ENCODE data around the gene COL6A1. TPM values are rescaled to one million over a fixed set of nuclear protein-coding genes. Genes with fewer than 3 reads are reported as not detected.

Gene COL6A1
- total and polyA plus RNA-seq, 2 of the 13 experiments (the other 11 are each of a cell fraction or from before 2014, with no cell fraction given): 3.1 to 4.8 TPM

GRCh38 chr21:45957981-45958600 lies 23.5 kb upstream of the COL6A1 start:
- H3K4me3 ChIP-seq (replicated peaks in 1 of 3; ENCODE audit: insufficient read depth in 1 of 3, low read depth in 2 of 3, low read length in 3 of 3): no peak overlapping the region
- TF ChIP-seq ZNF850 (CRISPR knock-in tag; conservative IDR thresholded peaks at IDR 0.05) (no peak), MAFF (IDR thresholded peaks at IDR 0.05; ENCODE audit: low read depth, low read length) (no peak), ZNF333 (CRISPR knock-in tag; IDR thresholded peaks at IDR 0.05; ENCODE audit: borderline replicate concordance) (no peak), BATF2 (CRISPR knock-in tag; IDR thresholded peaks at IDR 0.05) (no peak)
- no peaks in the 10 kb centered on the region for H3K4me1 ChIP-seq (ENCODE audit: insufficient read depth, low read length)
- in situ Hi-C loops (cut with HindIII; ENCODE audit: extremely low pct_ligation_motif_present, low pct_unique_long_range_greater_than_20kb) (no loop called here), intact Hi-C loops (cut with micrococcal nuclease; ENCODE audit: unreplicated experiment) (no loop called here)
- WGBS (ENCODE audit: low lambda C conversion rate): 18% methylated on average over 7 of the region's 7 CpGs
- ChIA-PET CTCF (ENCODE audit: low intra/inter-chr PET ratio, low total read pairs) (no interaction called here), POLR2A (no interaction called here)
- H3K4me2 ChIP-seq (ENCODE audit: low read depth, low read length): no peak overlapping the region
- no peaks in the 10 kb centered on the region; the same call in 1 of the 2 replicates for H3K9me3 ChIP-seq (ENCODE audit: low read length)
- no peak for DNase-seq (ENCODE audit: low spot score)
- BruUV-seq (replicated peaks): no TSS peak
- peaks cover 0 to 23% of the 10 kb centered on the region in 2 experiments; a peak in 2 of 5 replicates for H3K27me3 ChIP-seq (ENCODE audit: control insufficient read depth in 1 of 2, insufficient read depth in 2 of 2, low read length in 2 of 2)
- FAIRE-seq: no peak
- no peaks in the 10 kb centered on the region for H3K36me3 ChIP-seq (replicated peaks in 1 of 2; ENCODE audit: control insufficient read depth in 1 of 2, insufficient read depth in 2 of 2, low read length in 2 of 2)
- H3K9ac ChIP-seq (ENCODE audit: insufficient read depth, low read depth, low read length): no peak overlapping the region
- H3K79me2 ChIP-seq (ENCODE audit: insufficient read depth, low read length): no peaks in the 10 kb centered on the region
- no peak overlapping the region for H2AFZ ChIP-seq (ENCODE audit: low read length)
- ATAC-seq: no peak
- no peak overlapping the region for H3K27ac ChIP-seq (ENCODE audit: extremely low read length, insufficient read depth, low read length)
- H4K20me1 ChIP-seq (ENCODE audit: insufficient read depth, low read length): no peaks in the 10 kb centered on the region

- Histone ChIP-seq H3K36me3 (replicated peaks in 1 of 2; ENCODE audit: control insufficient read depth in 1 of 2, insufficient read depth in 2 of 2, low read length in 2 of 2) (no peaks in the 10 kb centered on the region), H3K9me3 (ENCODE audit: low read length) (no peaks in the 10 kb centered on the region; the same call in 1 of the 2 replicates), H3K27me3 (ENCODE audit: control insufficient read depth in 1 of 2, insufficient read depth in 2 of 2, low read length in 2 of 2) (peaks cover 0 to 14% of the 10 kb centered on the region in 2 experiments; a peak in 2 of 5 replicates), H3K79me2 (ENCODE audit: insufficient read depth, low read length) (no peaks in the 10 kb centered on the region), H2AFZ (ENCODE audit: low read length) (no peak overlapping the region), H3K4me1 (ENCODE audit: insufficient read depth, low read length) (no peaks in the 10 kb centered on the region), H3K4me3 (replicated peaks in 1 of 3; ENCODE audit: insufficient read depth in 1 of 3, low read depth in 2 of 3, low read length in 3 of 3) (no peak overlapping the region), H3K27ac (ENCODE audit: extremely low read length, insufficient read depth, low read length) (no peak overlapping the region), H3K9ac (ENCODE audit: insufficient read depth, low read depth, low read length) (no peak overlapping the region), H3K4me2 (ENCODE audit: low read depth, low read length) (no peak overlapping the region), H4K20me1 (ENCODE audit: insufficient read depth, low read length) (no peaks in the 10 kb centered on the region)
- ChIA-PET POLR2A (no interaction called here), CTCF (ENCODE audit: low intra/inter-chr PET ratio, low total read pairs) (no interaction called here)
- BruUV-seq (replicated peaks): no TSS peak
- in situ Hi-C loops (cut with HindIII; ENCODE audit: extremely low pct_ligation_motif_present, low pct_unique_long_range_greater_than_20kb): no loop called here
- FAIRE-seq (no peak), ATAC-seq (no peak), DNase-seq (ENCODE audit: low spot score) (no peak)
- 0% methylated on average over 5 of the region's 5 CpGs for WGBS (ENCODE audit: low lambda C conversion rate)
- intact Hi-C loops (cut with micrococcal nuclease; ENCODE audit: unreplicated experiment): no loop called here
- TF ChIP-seq CEBPB (IDR thresholded peaks at IDR 0.05; ENCODE audit: borderline replicate concordance, low read depth, low read length): no peak
- no peak for TF ChIP-seq TOE1 (CRISPR knock-in tag; IDR thresholded peaks at IDR 0.05)
- no peak for TF ChIP-seq ZBTB44 (CRISPR knock-in tag; IDR thresholded peaks at IDR 0.05)
- TF ChIP-seq CEBPZ (IDR thresholded peaks at IDR 0.05; ENCODE audit: low read length): no peak
- no peak for TF ChIP-seq AKAP8 (CRISPR knock-in tag; IDR thresholded peaks at IDR 0.05)
- TF ChIP-seq ZNF251 (CRISPR knock-in tag; IDR thresholded peaks at IDR 0.05): no peak
- TF ChIP-seq ZFP37 (CRISPR knock-in tag; IDR thresholded peaks at IDR 0.05; ENCODE audit: borderline replicate concordance): no peak
- TF ChIP-seq PAF1 (CRISPR knock-in tag; IDR thresholded peaks at IDR 0.05): no peak
Measured at GRCh38 chr21:45959182-45959581, 22.4 kb upstream of the COL6A1 start.

Data from HepG2 (cell line).